B cell (primary cell): ENCODE measurements around the gene PREX1. TPM values are rescaled to one million over a fixed set of nuclear protein-coding genes. Genes with fewer than 3 reads are reported as not detected.
A peak's percentile ranks its signal among the peaks of the same experiment; 100 is the strongest.

Experiments
- ATAC-seq: fragments of 200-7000 bp; cut with Tn5 transposase; one replicate; pipeline ENCODE4 v1.10.0; 2021; ENCODE audit warnings: low read depth, mild to moderate bottlenecking, moderate number of reproducible peaks, moderate library complexity
- CTCF ChIA-PET: fragments of 350-600 bp; sonication (Branson Sonifier 250); formaldehyde crosslinking; loops from one replicate; lab custom pipeline; 2021; ENCODE audit warnings: antibody characterized with exemption, inconsistent platforms; lab: Charles Lee
- POLR2A ChIA-PET: fragments of 350-600 bp; sonication (Branson Sonifier 250); formaldehyde crosslinking; loops from one replicate; lab custom pipeline; 2021; ENCODE audit warnings: antibody characterized with exemption; lab: Charles Lee
- DNase-seq: peaks from one replicate; pipeline ENCODE4 v3.0.0; 2013
- H2AFZ ChIP-seq: 2 replicates; pipeline ENCODE4 v1.6.1; 2012; ENCODE audit warnings: mild to moderate bottlenecking, low read depth, low read length; ENCODE audit not compliant: insufficient read depth, poor library complexity, severe bottlenecking
- H3K27ac ChIP-seq, 2 donors: 1 replicate in 1 of 2; 2 replicates in 1 of 2; pipeline ENCODE4 v1.5.1; 2012 to 2013; ENCODE audit warnings: low read length in 2 of 2, mild to moderate bottlenecking in 2 of 2, moderate library complexity in 1 of 2
- H3K27me3 ChIP-seq, 4 experiments: fragments of 200-600 bp in 1 of 4; sonication (generic) in 1 of 4; replicated peaks in 1 of 4; 1 replicate in 2 of 4; 2 replicates in 2 of 4; pipeline versions ENCODE4 v1.6.1 to v1.7.0; 2013 to 2016; ENCODE audit warnings: low read length in 3 of 4, mild to moderate bottlenecking in 2 of 4, mixed read lengths in 1 of 4, moderate library complexity in 1 of 4; ENCODE audit not compliant: insufficient read depth in 4 of 4, control insufficient read depth in 3 of 4; ENCODE audit errors: control extremely low read depth in 1 of 4
- H3K36me3 ChIP-seq, 2 experiments: replicated peaks in 1 of 2; 1 replicate in 1 of 2; 2 replicates in 1 of 2; pipeline versions ENCODE4 v1.6.1 to v1.7.1; 2013; ENCODE audit warnings: low read length in 1 of 2; ENCODE audit not compliant: insufficient read depth in 2 of 2, control insufficient read depth in 1 of 2; ENCODE audit errors: control extremely low read depth in 1 of 2, extremely low read depth in 1 of 2
- H3K4me1 ChIP-seq, 2 donors: fragments of 200-600 bp in 1 of 2; sonication (generic) in 1 of 2; 1 replicate in 1 of 2; 2 replicates in 1 of 2; pipeline versions ENCODE4 v1.5.1 to v1.6.1; 2013 to 2017; ENCODE audit warnings: low read length in 2 of 2; ENCODE audit not compliant: control insufficient read depth in 2 of 2, insufficient read depth in 2 of 2
- H3K4me2 ChIP-seq: replicated peaks from 2 replicates; pipeline ENCODE3; 2012; ENCODE audit warnings: mild to moderate bottlenecking, low read depth, low read length; ENCODE audit not compliant: poor library complexity, severe bottlenecking
- H3K4me3 ChIP-seq, 5 experiments: fragments of 200-600 bp in 1 of 5; sonication (generic) in 1 of 5; 1 replicate in 3 of 5; 2 replicates in 2 of 5; pipeline versions ENCODE4 v1.5.1 to v1.7.0; 2011 to 2016; ENCODE audit warnings: low read length in 4 of 5, mild to moderate bottlenecking in 4 of 5, low read depth in 2 of 5, control low read depth in 1 of 5, moderate library complexity in 1 of 5; ENCODE audit not compliant: insufficient read depth in 1 of 5; ENCODE audit errors: control extremely low read depth in 1 of 5, extremely low read depth in 1 of 5
- H3K79me2 ChIP-seq: fragments of 200-600 bp; sonication (generic); one replicate; pipeline ENCODE4 v1.6.0; 2016; ENCODE audit warnings: low read length; ENCODE audit not compliant: control insufficient read depth, insufficient read depth
- H3K9ac ChIP-seq: fragments of 200-600 bp; sonication (generic); 2 replicates; pipeline ENCODE4 v1.6.1; 2017; ENCODE audit warnings: mild to moderate bottlenecking, low read length, moderate library complexity
- H3K9me3 ChIP-seq, 3 donors: one replicate each; pipeline versions ENCODE4 v1.6.1 to v1.7.1; 2013; ENCODE audit warnings: low read length in 2 of 3; ENCODE audit not compliant: control insufficient read depth in 2 of 3, insufficient read depth in 1 of 3; ENCODE audit errors: control extremely low read depth in 1 of 3
- H4K20me1 ChIP-seq: 2 replicates; pipeline ENCODE4 v1.6.0; 2012; ENCODE audit warnings: mild to moderate bottlenecking, low read length; ENCODE audit not compliant: insufficient read depth, control insufficient read depth, poor library complexity, severe bottlenecking
- H3K27ac Mint-ChIP-seq: one replicate; pipeline ENCODE4 v1.8.0; 2021; ENCODE audit warnings: mixed read lengths
- H3K27me3 Mint-ChIP-seq: one replicate; pipeline ENCODE4 v1.8.0; 2021; ENCODE audit warnings: mixed read lengths
- H3K4me1 Mint-ChIP-seq: one replicate; pipeline ENCODE4 v1.8.0; 2021; ENCODE audit warnings: mixed read lengths
- H3K4me3 Mint-ChIP-seq: one replicate; pipeline ENCODE4 v1.8.0; 2021; ENCODE audit warnings: mixed read lengths
- H3K9me3 Mint-ChIP-seq: one replicate; pipeline ENCODE4 v1.8.0; 2022; ENCODE audit warnings: mixed read lengths; ENCODE audit not compliant: insufficient read depth
- CTCF ChIP-seq: fragments of 200-600 bp; IDR thresholded peaks from one replicate; pipeline ENCODE4 v1.8.0; 2022; ENCODE audit warnings: antibody characterized with exemption, mild to moderate bottlenecking
- EZH2 ChIP-seq: IDR thresholded peaks from 2 replicates; pipeline ENCODE4 v1.6.1; 2012; ENCODE audit warnings: borderline replicate concordance, low read depth, mild to moderate bottlenecking, moderate library complexity, low read length; ENCODE audit not compliant: insufficient read depth, poor library complexity, severe bottlenecking
- WGBS: methylation state at CpG from one replicate; pipeline ENCODE4 v1.1.5; 2013; ENCODE audit warnings: missing lambda C conversion rate; ENCODE audit not compliant: insufficient coverage; 5-methylcytosine and 5-hydroxymethylcytosine counted together
- intact Hi-C: fragments of 100-400 bp; cut with micrococcal nuclease; formaldehyde crosslinking; loops from one replicate; pipeline ENCODE4 v1.10.0; 2022
- polyA plus RNA-seq: library from polyadenylated mRNA; depleted of rRNA; stranded (reverse); fragments of >200 nt; gene quantifications from 2 replicates; pipeline ENCODE4 v1.2.3, GENCODE V29; 2012
- total RNA-seq, 2 donors: library from RNA; stranded (reverse); fragments of 120-200 nt in 1 of 2; gene quantifications; 1 replicate in 1 of 2; 2 replicates in 1 of 2; pipeline versions ENCODE4 v1.2.3 to v1.2.4, GENCODE V29; 2013 to 2022

PREX1 gene
- total and polyA plus RNA-seq, 2 donors (not counting 1 experiment from before 2014, with no cell fraction given): 79.1 to 99.4 TPM

GRCh38 chr20:48793776-48794175, 34.0 kb downstream of the PREX1 start:
- Mint-ChIP-seq H3K27me3 (no peaks in the 10 kb centered on the region), H3K9me3 (no peaks in the 10 kb centered on the region), H3K4me3 (no peak overlapping the region), H3K4me1 (peaks cover 73% of the 10 kb centered on the region), H3K27ac (peak overlapping the region; percentile 61)
- intact Hi-C loops: no loop called here
- ChIA-PET CTCF (interaction anchor here (0.8 kb wide), 1 partner anchor 111 kb away, joined by 3 read pairs; no protein-coding TSS in a partner anchor), POLR2A (no interaction called here)
- WGBS: 80% methylated on average over 2 of the region's 3 CpGs
- Histone ChIP-seq H3K79me2 (peaks cover 77% of the 10 kb centered on the region), H3K9me3 (peaks cover 0 to 3% (median 0%) of the 10 kb centered on the region in 3 donors), H3K36me3 (peaks cover 0 to 6% of the 10 kb centered on the region in 2 experiments), H3K4me3 (no peak overlapping the region), H3K4me2 (no peak overlapping the region), H2AFZ (no peak overlapping the region), H3K4me1 (peaks cover 48 to 56% of the 10 kb centered on the region in 2 donors), H4K20me1 (peaks cover 95% of the 10 kb centered on the region), H3K27ac (peak overlapping the region in 1 of 2 donors; percentile 42), H3K9ac (no peak overlapping the region), H3K27me3 (no peaks in the 10 kb centered on the region)
- ATAC-seq (no peak), DNase-seq (no peak)
- TF ChIP-seq EZH2 (no peak), CTCF (no peak)

GRCh38 chr20:48791666-48792071, 36.1 kb downstream of the PREX1 start:
- no peak overlapping the region for H3K4me3 Mint-ChIP-seq
- H3K9ac ChIP-seq: no peak overlapping the region
- H3K9me3 ChIP-seq: peaks cover 0 to 6% (median 0%) of the 10 kb centered on the region in 3 donors
- intact Hi-C loops: no loop called here
- no peak for DNase-seq
- H3K4me3 ChIP-seq: no peak overlapping the region
- POLR2A ChIA-PET: interaction anchor here (0.8 kb wide), 1 partner anchor 73 kb away, joined by 3 read pairs; no protein-coding TSS in a partner anchor
- H3K36me3 ChIP-seq: no peaks in the 10 kb centered on the region
- peak overlapping the region; percentile 87 for H3K27ac Mint-ChIP-seq
- peaks cover 77% of the 10 kb centered on the region for H3K4me1 Mint-ChIP-seq
- 75% methylated on average over 2 of the region's 6 CpGs for WGBS
- H2AFZ ChIP-seq: no peak overlapping the region
- peaks cover 53 to 58% of the 10 kb centered on the region in 2 donors for H3K4me1 ChIP-seq
- H3K27ac ChIP-seq: no peak overlapping the region
- no peaks in the 10 kb centered on the region for H3K27me3 ChIP-seq
- H4K20me1 ChIP-seq: peaks cover 91% of the 10 kb centered on the region
- no peak for TF ChIP-seq CTCF
- no peak for TF ChIP-seq EZH2
- peaks cover 1% of the 10 kb centered on the region for H3K9me3 Mint-ChIP-seq
- no peak for ATAC-seq
- CTCF ChIA-PET: interaction anchor here (1.6 to 2.0 kb wide), 5 partner anchors 10 to 134 kb away, joined by 3 to 12 read pairs (median 4); no protein-coding TSS in a partner anchor
- H3K79me2 ChIP-seq: peaks cover 70% of the 10 kb centered on the region
- no peak overlapping the region for H3K4me2 ChIP-seq
- H3K27me3 Mint-ChIP-seq: no peaks in the 10 kb centered on the region
